ENCODE results near the gene TMEM89. TPM values are rescaled to one million over a fixed set of nuclear protein-coding genes. Genes with fewer than 3 reads are reported as not detected.

The TMEM89 gene
- total RNA-seq, 1 experiment from 2014 or later, result not detected

- no TSS peak for BruUV-seq (replicated peaks)
- Histone ChIP-seq H3K9me2 (replicated peaks; ENCODE audit: low read length) (no peaks in the 10 kb centered on the region), H3K4me1 (ENCODE audit: insufficient read depth, low read length) (peaks cover 9% of the 10 kb centered on the region), H3K4me2 (ENCODE audit: low read length) (no peak overlapping the region), H3K79me2 (ENCODE audit: low read length) (peaks cover 18% of the 10 kb centered on the region), H3K4me3 (ENCODE audit: low read length) (no peak overlapping the region), H3K36me3 (ENCODE audit: low read depth, low read length) (peaks cover 28% of the 10 kb centered on the region), H3K9me3 (ENCODE audit: low read length) (no peaks in the 10 kb centered on the region), H3K27me3 (ENCODE audit: low read length) (no peaks in the 10 kb centered on the region), H4K20me1 (ENCODE audit: low read length) (no peaks in the 10 kb centered on the region), H2AFZ (ENCODE audit: low read length) (no peak overlapping the region), H3F3A (ENCODE audit: low read length, unreplicated experiment) (no peaks in the 10 kb centered on the region), H3K27ac (ENCODE audit: low read length) (no peak overlapping the region), H3K9ac (ENCODE audit: low read length) (no peak overlapping the region)
- TF ChIP-seq EZH2 (IDR thresholded peaks at IDR 0.05; ENCODE audit: low read length, unreplicated experiment), result no peak
- no peak for TF ChIP-seq CTCF (conservative IDR thresholded peaks at IDR 0.05; ENCODE audit: low read depth, low read length)
- no peak for TF ChIP-seq EZH2phosphoT487 (IDR thresholded peaks at IDR 0.05; ENCODE audit: borderline replicate concordance, low read length)
- intact Hi-C loops (cut with micrococcal nuclease), result no loop called here
- ChIA-PET POLR2A (ENCODE audit: unreplicated experiment) (no interaction called here), CTCF (no interaction called here)
- DNase-seq (no peak), ATAC-seq (no peak)
Measured at GRCh38 chr3:48630407-48630806, 8.8 kb upstream of the TMEM89 start.

DNA sequence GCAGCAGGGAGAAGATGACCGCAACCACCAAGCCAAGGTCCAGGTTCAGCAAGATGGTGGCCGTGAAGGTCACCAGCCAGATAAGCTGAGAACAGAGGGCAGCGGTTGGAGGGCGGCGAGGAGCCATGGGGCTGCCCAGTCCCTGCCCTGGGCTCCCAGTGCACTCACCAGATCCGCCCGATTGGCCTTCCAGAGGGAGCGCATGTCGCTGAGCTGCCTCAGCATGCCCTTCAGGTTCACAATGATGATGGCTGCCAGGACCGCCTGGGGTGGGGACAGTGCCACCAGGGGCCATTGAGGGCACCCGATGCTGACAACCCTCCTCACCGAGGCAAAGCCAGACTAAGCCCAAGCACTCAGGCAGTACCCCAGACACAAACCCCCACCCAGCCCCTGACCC is 8.3 kb upstream of the TMEM89 start:
- Histone ChIP-seq H4K20me1 (ENCODE audit: low read length) (no peaks in the 10 kb centered on the region), H3K27ac (ENCODE audit: low read length) (no peak overlapping the region), H3K79me2 (ENCODE audit: low read length) (peaks cover 15% of the 10 kb centered on the region), H3K4me1 (ENCODE audit: insufficient read depth, low read length) (peaks cover 9% of the 10 kb centered on the region), H2AFZ (ENCODE audit: low read length) (no peak overlapping the region), H3K9me2 (replicated peaks; ENCODE audit: low read length) (no peaks in the 10 kb centered on the region), H3F3A (ENCODE audit: low read length, unreplicated experiment) (no peaks in the 10 kb centered on the region), H3K9me3 (ENCODE audit: low read length) (no peaks in the 10 kb centered on the region), H3K9ac (ENCODE audit: low read length) (no peak overlapping the region), H3K4me2 (ENCODE audit: low read length) (no peak overlapping the region), H3K27me3 (ENCODE audit: low read length) (no peaks in the 10 kb centered on the region), H3K4me3 (ENCODE audit: low read length) (no peak overlapping the region), H3K36me3 (ENCODE audit: low read depth, low read length) (peaks cover 28% of the 10 kb centered on the region)
- CTCF ChIA-PET, result no interaction called here
- no TSS peak for BruUV-seq (replicated peaks)
- TF ChIP-seq EZH2 (IDR thresholded peaks at IDR 0.05; ENCODE audit: low read length, unreplicated experiment) (no peak), CTCF (conservative IDR thresholded peaks at IDR 0.05; ENCODE audit: low read depth, low read length) (no peak), EZH2phosphoT487 (IDR thresholded peaks at IDR 0.05; ENCODE audit: borderline replicate concordance, low read length) (no peak)
- POLR2A ChIA-PET (ENCODE audit: unreplicated experiment), result no interaction called here
- ATAC-seq (no peak), DNase-seq (no peak)
- intact Hi-C loops (cut with micrococcal nuclease), result no loop called here

DNA sequence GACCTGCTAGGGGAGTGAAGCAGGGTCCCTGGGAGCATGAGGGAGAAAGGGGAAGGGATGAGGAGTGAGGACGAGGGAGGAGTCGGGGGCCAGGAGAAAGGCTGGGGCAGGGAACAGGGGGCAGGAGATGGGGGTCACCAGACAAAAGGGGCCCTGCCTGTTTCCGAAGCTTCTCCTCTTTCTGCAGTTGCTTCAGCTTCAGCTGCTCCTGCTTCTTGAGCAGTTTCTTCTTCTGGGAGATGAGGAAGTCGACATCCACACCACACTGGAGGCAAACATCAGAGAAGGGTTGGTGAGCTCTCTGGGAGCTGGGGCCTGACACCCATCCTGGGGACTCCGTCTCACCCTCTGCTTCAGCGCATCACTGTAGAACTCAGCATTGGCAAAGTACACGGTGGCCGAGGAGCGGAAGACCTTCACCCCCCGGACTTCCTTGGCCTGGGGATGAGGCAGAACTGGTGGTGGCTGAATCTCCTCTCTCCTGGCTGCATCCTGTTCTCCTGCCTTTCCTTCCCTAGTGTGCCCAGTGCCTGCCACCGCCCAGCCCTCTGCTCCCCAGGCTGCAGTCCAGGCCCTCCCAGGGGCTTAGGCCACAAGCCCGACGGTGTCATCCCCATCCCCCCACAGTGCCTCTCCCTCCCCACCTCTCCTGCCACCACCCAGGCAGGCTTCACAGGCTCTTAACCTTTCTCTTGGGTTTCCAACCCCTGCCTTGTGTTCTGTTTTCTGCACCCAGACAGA is 6.9 kb upstream of the TMEM89 start:
- no peak for TF ChIP-seq EZH2phosphoT487 (IDR thresholded peaks at IDR 0.05; ENCODE audit: borderline replicate concordance, low read length)
- TF ChIP-seq EZH2 (IDR thresholded peaks at IDR 0.05; ENCODE audit: low read length, unreplicated experiment), result no peak
- no peak for TF ChIP-seq CTCF (conservative IDR thresholded peaks at IDR 0.05; ENCODE audit: low read depth, low read length)
- Histone ChIP-seq H3K79me2 (ENCODE audit: low read length) (peaks cover 2% of the 10 kb centered on the region; the same call in 1 of the 2 replicates), H2AFZ (ENCODE audit: low read length) (no peak overlapping the region), H3K4me1 (ENCODE audit: insufficient read depth, low read length) (no peaks in the 10 kb centered on the region), H3K9me3 (ENCODE audit: low read length) (no peaks in the 10 kb centered on the region), H3K4me3 (ENCODE audit: low read length) (no peak overlapping the region), H3K27ac (ENCODE audit: low read length) (no peak overlapping the region), H3K9ac (ENCODE audit: low read length) (no peak overlapping the region), H3K4me2 (ENCODE audit: low read length) (no peak overlapping the region), H4K20me1 (ENCODE audit: low read length) (no peaks in the 10 kb centered on the region), H3F3A (ENCODE audit: low read length, unreplicated experiment) (no peaks in the 10 kb centered on the region), H3K9me2 (replicated peaks; ENCODE audit: low read length) (no peaks in the 10 kb centered on the region), H3K36me3 (ENCODE audit: low read depth, low read length) (peaks cover 28% of the 10 kb centered on the region), H3K27me3 (ENCODE audit: low read length) (no peaks in the 10 kb centered on the region)
- ATAC-seq, result no peak
- ChIA-PET POLR2A (ENCODE audit: unreplicated experiment) (no interaction called here), CTCF (interaction anchor here (0.7 kb wide), 1 partner anchor 476 kb away, joined by 3 read pairs; no protein-coding TSS in a partner anchor)
- DNase-seq, result no peak
- no TSS peak for BruUV-seq (replicated peaks)
- intact Hi-C loops (cut with micrococcal nuclease), result no loop called here

Data from PC-3 (cell line).